ENCODE measurements around the gene DOK3.

The DOK3 gene

DNA sequence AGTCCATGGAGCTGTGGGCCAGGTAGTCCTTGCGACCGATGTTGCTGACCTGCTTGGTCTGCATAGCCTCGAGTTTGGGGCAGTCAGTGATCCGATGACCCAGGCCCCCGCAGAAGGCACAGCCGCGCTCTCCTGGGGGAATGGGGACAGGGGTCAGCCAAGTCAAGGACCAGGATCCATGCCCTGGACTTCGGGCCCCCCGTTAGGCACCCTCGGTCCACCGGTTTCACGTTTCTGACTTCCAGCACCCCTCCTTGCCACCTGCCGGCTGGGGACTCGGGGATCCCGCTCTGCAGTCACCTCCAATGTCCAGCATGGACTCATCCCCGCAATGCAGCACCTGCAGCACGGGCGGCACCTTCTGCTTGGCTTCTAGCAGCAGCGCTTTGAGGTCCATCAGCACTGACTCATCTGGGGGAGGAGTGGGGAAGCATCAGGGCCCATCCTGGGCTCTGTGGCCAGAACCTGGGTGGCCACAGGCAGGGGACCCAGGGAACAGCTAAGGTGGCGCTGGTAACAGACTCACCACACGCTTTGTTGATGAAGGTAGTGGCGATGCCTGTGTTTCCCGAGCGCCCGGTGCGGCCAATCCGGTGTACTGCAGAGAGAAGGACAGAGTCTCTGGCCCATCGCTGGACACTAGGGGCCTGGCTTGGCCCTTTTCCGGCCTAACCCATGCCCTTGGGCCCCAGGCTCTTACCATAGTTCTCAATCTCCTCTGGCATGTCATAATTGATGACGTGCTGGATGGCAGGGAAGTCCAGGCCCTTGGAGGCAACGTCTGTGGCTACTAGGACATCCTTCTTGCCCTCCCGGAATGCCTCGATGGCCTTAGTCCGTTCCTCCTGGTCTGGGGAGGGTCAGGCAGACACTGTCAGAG is 2.4 kb upstream of the DOK3 start:
- no peak for DNase-seq

GRCh38 chr5:177511181-177511580 is 1.6 kb upstream of the DOK3 start:
- DNase-seq, result peak; percentile 23

DNA sequence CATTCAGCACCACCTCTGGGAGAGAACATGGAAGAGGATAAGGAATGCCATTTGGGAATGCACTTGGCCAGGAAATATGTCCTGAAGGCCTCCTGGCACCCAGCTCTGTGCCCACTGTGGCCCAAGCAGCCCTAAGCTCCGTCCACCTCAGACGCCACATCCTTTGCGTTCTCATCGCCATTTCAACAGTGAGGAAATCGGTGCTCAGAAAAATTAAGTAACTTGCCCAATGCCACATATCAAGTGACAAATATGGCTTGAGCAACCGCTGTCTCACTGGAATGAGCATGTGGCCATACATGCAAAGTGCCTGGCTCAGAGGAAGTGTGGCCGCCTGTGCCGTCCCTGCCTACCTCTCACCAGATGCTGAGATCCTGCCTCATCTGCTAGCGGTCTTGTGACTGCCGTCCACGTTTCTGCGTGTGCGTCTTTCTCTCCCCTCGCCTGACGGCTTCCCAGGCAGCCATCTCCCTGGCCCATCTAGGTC is 984 bp upstream of the DOK3 start:
- DNase-seq, result peak; percentile 94

GRCh38 chr5:177509991-177510566 is 453 bp upstream of the DOK3 start:
- DNase-seq, result peak; percentile 21

DNA sequence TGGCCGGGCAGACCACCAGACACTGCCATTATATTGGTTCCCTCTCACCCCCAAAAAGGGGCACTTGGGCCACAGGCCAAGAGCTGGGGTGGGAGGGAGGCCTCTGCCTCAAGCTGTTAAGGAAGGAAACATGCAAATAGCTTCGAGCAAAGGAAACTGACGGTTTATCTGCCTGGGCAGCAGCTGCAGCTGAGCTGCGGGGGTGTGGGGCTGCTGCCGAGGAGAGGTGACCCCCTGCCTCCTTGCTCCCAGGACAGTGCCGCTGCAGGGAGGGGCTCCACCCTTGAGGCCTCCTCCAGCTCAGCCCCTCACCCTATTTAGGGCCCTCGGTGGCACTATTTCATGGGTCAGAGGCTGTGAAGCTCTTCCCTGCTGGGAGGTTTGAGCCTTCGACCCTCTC is 789 bp downstream of the DOK3 start:
- peak; percentile 44 for DNase-seq

DNA sequence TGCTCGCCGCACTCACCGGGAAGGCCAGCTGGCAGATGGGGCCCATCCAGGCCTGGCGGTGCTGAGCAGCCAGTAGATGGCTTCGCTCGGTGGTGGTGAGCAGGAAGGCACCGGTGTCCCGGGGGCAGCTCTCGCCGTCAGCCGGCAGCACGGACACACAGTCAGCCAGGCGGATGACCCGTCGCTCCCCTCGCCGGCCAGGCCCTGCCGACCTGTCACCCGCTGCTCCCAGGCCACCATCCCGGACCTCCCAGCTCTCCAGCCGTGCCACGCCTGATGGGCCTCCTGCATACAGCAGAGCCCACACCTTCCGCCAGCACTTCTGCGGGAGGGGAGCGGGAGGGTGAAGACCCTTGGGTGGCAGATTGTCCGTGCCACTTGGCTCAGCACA is 1.4 kb downstream of the DOK3 start:
- DNase-seq, result peak; percentile 30

DNA sequence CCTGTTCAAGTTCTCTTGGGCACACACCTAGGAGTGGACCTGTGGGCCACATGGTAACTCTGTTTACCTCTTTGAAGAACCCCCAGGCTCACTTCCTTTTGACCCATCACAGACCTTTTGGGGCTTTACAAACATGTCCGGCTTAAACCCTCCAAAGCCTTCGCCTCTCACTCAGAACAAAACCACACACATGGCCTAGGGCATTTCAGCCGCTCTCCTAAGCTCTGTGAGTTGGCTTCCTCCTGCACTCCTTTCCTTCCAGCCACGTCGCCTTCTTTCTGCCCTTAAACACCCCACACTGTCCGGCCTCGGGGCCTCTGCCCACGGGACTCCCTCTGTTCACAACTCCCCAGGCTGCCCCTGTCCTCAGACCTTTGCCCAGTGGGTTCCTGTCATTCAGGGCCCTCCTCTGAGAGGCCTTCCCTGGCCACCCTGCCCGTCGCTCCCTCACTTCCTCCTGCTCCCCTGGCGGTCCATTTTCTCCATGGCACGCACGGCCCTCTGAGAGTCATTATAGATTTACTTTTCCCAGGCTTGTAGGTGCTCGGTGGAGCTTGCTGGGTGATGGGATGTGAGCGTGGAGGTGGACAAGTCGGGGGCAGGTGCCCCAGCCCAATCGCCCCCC is 1.9 kb downstream of the DOK3 start:
- DNase-seq, result peak; percentile 61

GRCh38 chr5:177507165-177507564 is 2.5 kb downstream of the DOK3 start:
- DNase-seq, result peak; percentile 37

- DNase-seq, result no peak
Observed at GRCh38 chr5:177505075-177505474, 4.6 kb downstream of the DOK3 start.

- no peak for DNase-seq
Observed at GRCh38 chr5:177504086-177505056, 5.3 kb downstream of the DOK3 start.

DNA sequence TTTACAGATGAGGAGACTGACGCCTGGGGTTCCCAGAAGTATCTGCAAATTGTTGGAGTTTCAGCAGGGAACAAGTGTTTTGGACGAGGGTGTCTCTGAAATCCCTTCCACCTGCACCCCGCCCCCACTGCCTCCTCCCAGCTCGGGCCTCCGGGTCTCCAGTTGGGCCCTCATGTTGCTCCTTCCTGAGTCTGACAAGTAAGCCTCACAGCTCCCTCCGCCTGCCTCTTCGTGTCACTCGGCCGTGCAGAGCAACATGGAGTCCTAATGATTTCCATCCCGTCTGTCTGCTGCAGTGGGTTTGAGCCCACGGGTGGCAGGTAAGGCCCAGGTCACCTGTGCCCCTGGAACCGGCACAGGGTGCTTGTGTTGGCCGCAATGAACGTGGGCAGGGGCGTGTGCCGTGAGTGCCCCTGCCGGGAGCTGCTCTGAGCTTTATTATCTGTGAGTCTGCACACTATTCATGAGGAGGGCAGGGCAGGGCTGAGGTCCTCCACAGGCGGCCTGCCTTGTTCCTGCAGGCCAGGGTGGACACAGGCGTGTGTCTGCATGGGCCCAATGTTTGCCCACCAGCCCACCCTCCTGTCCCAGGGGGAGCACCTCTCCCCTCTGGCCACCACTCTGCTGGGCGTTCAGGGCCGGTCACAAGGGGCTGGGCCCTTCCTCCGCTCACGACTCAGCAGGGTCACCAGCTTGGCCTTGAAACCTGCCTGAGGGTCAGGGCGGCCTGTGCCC is 6.1 kb downstream of the DOK3 start:
- no peak for DNase-seq

DNA sequence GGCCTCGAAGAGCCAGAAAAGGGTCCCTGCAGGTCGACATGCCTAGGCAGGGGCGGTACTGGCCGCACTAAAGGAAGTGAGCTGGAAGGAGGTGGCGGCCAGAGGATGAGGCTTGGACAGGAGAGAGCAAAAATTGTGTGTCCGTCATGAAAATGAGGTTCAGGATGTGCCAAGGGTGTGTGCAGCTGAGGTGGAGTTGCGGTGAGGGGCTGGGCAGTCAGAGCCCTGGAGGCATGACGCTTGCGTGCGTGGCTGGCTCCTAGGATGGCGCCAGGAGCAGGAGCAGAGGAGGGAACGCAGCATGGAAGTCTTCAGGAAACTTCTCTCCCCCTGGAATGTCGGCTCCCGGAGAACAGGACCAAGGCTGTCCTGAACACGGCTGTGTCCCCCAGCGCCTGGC is 6.7 kb downstream of the DOK3 start:
- DNase-seq, result no peak

GRCh38 chr5:177501874-177502678 is 7.5 kb downstream of the DOK3 start:
- DNase-seq, result peak; percentile 49

- DNase-seq, result peak; percentile 91
Observed at GRCh38 chr5:177500685-177501522, 8.7 kb downstream of the DOK3 start.

DNA sequence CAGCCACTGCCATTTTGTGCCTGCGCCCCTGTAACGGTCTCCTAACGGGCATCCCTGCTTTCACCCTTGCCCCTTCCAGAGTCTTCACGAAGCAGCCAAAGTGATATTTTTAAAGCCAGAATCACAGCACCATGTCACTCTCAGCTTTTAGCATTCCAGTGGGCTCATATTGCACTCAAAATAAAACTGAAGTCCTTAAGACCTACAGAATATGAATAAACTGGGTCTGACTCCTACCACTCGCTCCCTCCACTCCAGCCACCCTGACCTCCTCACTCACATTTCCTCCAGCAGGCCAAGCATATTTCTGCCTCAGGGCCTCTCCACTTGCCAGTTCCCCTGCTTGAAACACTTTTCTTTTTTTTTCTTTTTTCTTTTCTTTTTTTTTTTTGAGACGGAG is 9.8 kb downstream of the DOK3 start:
- DNase-seq, result no peak

GRCh38 chr5:177498013-177498787 is 11.4 kb downstream of the DOK3 start:
- no peak for DNase-seq

GRCh38 chr5:177497292-177498012 is 12.2 kb downstream of the DOK3 start, which contains the start of gene PDLIM7:
Gene PDLIM7 (minus strand): TSS chr5:177497604. CDS start chr5:177496512, 1,092 bp downstream.
- peak; percentile 98 for DNase-seq

DNA sequence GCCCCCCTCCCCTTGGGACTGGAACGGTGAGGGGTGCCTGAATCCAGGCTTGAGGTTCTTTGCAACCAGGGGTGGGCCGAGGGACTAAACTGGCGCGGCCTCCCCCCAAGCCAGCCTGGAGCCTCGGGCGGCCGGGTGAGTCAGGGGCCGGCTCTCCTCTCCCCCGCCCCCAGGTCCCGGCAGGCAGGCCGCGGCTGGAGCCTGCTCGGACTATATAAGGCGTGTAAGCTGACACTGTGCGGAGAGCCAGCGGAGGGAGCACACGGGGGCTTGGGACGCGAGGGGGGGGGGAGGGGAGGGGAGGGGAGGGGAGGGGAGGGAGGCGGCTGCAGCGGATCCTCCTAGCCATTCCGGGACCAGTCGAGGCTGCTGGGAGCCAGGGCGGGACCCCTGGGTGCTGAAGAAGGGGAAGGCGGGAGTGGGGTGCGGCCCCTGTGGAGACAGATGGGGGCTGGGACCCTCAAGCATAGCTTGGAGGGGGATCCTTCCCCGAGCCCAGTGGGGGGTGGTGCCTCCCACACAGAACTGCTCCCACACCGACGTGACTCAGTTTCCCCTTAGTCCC is 12.8 kb downstream of the DOK3 start:
- DNase-seq, result peak; percentile 59
